GM12874 (cell line): Measurements from ENCODE around the gene TNFRSF4.

Experiments used
- CTCF ChIP-seq: IDR thresholded peaks from 2 replicates; pipeline ENCODE4 v1.5.1; 2011; ENCODE audit warnings: low read depth, mild to moderate bottlenecking, control low read depth, low read length, moderate library complexity; ENCODE audit not compliant: insufficient read depth

TNFRSF4 gene

DNA sequence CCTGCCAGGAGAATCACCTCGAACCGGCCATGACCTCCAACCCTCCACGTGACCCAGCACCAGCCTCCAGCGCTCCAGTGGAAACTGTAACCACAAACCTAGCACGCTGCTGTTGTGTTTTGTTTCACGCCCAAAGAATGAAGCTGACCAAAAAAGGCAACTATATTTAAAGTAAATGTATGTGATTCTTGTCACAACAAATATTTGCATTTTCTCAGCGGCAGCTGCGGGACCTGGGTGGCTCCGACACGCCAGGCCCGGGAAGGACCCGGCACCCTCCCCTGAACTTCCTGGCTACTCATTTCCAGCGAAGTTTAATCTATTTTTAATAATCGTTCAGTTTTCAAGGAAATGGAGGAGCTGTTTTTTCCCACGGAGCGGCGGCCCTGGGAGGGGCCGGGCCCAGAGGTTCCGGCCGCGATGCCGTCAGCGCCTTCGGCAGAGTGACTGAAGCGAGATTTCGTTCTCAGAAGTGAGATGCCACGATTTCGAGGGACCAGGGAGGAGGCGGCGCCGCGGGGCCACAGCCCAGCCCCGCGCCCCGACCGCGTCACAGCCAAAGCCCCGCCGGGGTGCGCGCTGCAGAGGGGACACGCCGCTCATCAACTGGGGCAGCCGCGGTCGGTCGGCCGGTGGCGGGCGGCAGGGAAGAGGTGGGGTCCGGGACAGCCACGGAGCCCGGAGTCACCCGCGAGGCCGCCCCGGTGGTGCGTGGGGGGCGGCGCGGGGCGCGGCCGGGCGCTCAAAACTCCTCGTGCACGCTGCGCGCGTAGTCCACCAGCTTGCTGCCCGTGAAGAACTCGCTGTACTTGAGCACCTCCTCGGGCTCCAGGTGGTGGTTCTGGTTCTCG is 3.0 kb upstream of the TNFRSF4 start:
- TF ChIP-seq CTCF, result no peak

DNA sequence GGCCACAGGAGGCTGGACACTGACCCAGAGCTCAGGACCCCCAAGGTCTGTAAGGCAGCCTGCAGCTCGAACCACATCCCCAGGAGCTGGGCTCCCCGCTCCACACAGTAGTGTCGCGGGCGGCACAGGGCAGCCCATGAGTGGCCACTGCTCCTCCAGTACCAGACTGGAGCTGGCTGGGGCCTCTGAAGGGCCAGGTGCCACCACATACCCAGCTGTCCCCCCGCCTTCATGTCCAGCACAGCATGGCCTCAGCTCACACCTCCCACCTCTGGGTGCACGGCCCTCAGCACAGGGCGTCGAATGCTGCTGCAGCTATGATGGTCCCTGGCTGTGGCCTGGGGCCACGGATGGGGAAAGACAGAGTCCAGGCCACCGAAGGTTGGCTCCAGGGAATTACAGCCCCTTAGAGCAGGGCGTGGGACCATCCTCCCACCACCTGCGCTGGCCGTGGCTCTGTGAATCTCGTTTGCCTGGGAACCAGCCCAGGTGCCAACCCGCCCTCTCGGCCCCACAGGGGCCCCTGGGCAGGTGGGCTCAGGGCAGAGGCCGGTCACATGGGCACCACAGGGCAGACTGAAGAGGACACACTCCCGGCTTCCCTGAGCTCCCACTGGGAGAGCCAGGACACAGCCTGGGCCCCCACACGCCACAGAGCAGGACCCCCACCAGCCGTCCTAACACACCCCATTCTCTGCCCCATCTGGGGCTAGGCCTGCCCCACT is 2.1 kb upstream of the TNFRSF4 start:
- TF ChIP-seq CTCF, result no peak

DNA sequence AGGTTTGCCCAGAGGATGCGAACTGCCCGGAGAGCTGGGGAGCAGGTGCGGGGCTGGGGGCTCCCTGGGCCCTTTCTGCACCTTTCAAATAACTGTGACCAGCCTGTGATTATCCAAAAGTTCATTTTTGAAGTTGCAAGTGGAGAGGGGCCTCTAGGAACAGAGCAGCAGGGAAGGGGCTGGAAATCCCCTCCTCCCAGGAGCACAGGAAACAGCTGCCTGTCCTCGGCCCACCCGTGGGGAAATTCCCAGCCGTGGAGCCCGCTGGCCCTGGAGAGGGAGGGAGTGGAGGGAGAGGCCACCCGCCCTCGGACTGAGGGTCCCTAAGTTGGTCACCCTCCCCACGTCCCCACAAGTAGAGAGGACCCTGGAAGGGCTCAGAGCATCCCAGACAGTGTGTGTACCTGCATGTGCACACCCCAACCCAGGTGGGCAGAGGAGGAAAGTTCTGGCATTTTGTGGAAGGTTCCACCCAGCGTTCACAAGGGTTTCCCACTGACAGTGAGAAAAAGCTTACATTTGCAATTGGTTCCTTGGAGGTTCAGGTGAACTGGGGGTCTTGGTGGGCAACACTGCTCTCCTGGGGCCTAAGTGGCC is 1.2 kb upstream of the TNFRSF4 start:
- TF ChIP-seq CTCF, result no peak

DNA sequence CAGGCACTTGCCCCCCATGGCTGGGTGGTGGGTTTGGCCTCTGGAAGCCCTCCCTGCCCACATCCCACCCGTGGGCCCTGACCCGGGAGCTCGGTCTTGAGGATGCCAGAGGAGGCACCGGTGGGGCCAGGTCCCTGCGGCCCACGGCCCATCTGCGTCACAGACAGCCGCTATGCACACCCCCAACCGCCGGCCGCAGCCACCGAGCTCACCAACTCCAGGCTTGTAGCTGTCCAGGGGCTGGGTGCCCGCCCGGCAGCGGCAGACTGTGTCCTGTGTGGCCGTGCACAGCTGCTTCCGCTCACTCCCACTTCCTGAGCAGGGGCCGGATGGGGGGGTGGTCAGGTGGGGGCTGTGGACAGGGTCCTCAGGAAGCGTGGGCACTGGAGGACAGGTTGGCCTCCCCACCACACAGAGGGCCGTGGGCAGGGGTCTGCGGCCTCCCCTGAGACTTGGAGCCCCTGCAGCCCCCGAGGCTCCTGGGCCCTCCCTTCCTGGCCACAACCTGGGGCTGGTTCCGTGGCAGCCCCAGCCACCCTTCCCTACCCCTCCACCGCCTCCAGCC is 1.1 kb downstream of the TNFRSF4 start:
- TF ChIP-seq CTCF, result no peak

DNA sequence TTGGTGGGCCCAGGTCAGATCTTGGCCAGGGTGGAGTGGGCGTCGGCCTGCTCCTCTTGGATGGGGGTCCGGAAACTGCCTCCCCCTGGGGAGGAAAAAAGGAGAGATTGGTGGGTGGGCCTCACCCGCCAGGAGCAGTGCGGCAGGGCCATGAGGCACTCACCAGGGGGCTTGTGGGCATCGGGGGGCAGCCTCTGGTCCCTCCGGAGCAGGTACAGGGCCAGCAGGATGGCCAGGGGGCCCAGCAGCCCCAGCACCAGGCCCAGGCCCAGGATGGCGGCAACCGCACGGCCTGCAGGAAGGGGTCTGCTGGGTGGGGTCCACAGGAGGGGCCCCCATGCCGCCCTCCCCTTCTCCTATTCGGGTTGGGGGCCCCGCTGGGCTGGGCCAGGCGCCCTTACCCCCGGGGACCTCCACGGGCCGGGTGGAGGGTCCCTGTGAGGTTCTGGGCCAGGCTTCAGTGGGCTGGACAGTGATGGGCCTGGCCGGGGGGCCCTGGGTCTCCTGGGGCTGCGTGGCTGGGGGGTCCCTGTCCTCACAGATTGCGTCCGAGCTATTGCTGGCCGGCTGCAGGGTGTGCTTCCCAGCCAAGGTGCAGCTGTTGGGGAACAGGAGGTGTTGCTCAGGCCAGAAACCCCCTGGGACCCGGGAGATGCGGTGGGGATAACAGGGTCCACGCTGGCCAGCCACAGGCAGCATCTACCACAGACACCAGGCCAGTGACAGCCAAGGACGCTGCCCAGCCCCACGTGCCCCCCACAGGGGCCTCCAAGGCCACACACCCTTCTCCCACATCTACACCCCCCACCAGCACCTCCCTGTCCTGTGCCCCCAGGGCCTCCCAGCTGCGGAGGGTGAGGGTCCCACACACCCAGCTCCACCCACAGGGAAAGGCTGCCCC is 2.2 kb downstream of the TNFRSF4 start:
- TF ChIP-seq CTCF, result no peak

GRCh38 chr1:1210726-1211540 is 3.0 kb downstream of the TNFRSF4 start:
- TF ChIP-seq CTCF, result no peak
